Measurements from ENCODE around the gene SSBP2. TPM values are rescaled to one million over a fixed set of nuclear protein-coding genes. Genes with fewer than 3 reads are reported as not detected.

The SSBP2 gene
- total RNA-seq, 1 experiment from 2014 or later: 5.2 TPM

- POLR2A ChIA-PET: no interaction called here
- TF ChIP-seq EZH2phosphoT487 (IDR thresholded peaks at IDR 0.05; ENCODE audit: borderline replicate concordance): no peak
- TF ChIP-seq POLR2AphosphoS5 (IDR thresholded peaks at IDR 0.05; ENCODE audit: low read depth, low read length): no peak
- no peak for TF ChIP-seq CBX3 (IDR thresholded peaks at IDR 0.05; ENCODE audit: low read depth)
- TF ChIP-seq REST (IDR thresholded peaks at IDR 0.05; ENCODE audit: low read depth): no peak
- TF ChIP-seq RAD21 (IDR thresholded peaks at IDR 0.05; ENCODE audit: low read depth): no peak
- no peak for TF ChIP-seq ZBTB33 (IDR thresholded peaks at IDR 0.05; ENCODE audit: extremely low read depth, insufficient replicate concordance, low read length)
- DNase-seq (ENCODE audit: low read depth, low spot score): no peak
- no peak overlapping the region for H3K9ac ChIP-seq (ENCODE audit: low read length)
- RAD21 ChIA-PET (ENCODE audit: low non-redundant PET in 1 of 2, low total read pairs in 2 of 2, uncharacterized antibody in 2 of 2, unreplicated experiment in 2 of 2): no interaction called here
- H3K9me2 ChIP-seq (ENCODE audit: insufficient read depth): no peaks in the 10 kb centered on the region
- no TSS peak for BruUV-seq (replicated peaks)
- H3K9me3 ChIP-seq (ENCODE audit: control insufficient read depth in 1 of 2, insufficient read depth in 1 of 2, low read depth in 1 of 2, low read length in 2 of 2): no peaks in the 10 kb centered on the region
- no peaks in the 10 kb centered on the region for H3K4me1 ChIP-seq (ENCODE audit: control insufficient read depth in 1 of 2, insufficient read depth in 2 of 2, low read length in 2 of 2)
- no peaks in the 10 kb centered on the region for H3K27me3 ChIP-seq (ENCODE audit: insufficient read depth, low read length)
- no peak overlapping the region for H2AFZ ChIP-seq (ENCODE audit: low read depth, low read length, poor library complexity, severe bottlenecking)
- intact Hi-C loops (cut with micrococcal nuclease): no loop called here
- no peaks in the 10 kb centered on the region for H3K79me2 ChIP-seq (ENCODE audit: insufficient read depth, low read length)
- no peak overlapping the region for H3K27ac ChIP-seq (ENCODE audit: low read depth, low read length)
- no peak for ATAC-seq
- CTCF ChIA-PET: no interaction called here
- no peak overlapping the region for H3K4me2 ChIP-seq (ENCODE audit: low read length)
- H4K20me1 ChIP-seq (ENCODE audit: insufficient read depth): no peaks in the 10 kb centered on the region
- H3K36me3 ChIP-seq (ENCODE audit: control insufficient read depth in 1 of 2, insufficient read depth in 2 of 2, low read length in 2 of 2): no peaks in the 10 kb centered on the region
- H3K4me3 ChIP-seq (replicated peaks in 1 of 2; ENCODE audit: low read depth in 1 of 2, low read length in 2 of 2): no peak overlapping the region
Observed at GRCh38 chr5:81530919-81531318, 220.0 kb downstream of the SSBP2 start.

Measured in HCT116 (cell line).